Measurements from ENCODE around the gene ARNT2. TPM values are rescaled to one million over a fixed set of nuclear protein-coding genes. Genes with fewer than 3 reads are reported as not detected.

The ARNT2 gene
- total RNA-seq, 1 donor from 2014 or later = 8.1 TPM

DNA sequence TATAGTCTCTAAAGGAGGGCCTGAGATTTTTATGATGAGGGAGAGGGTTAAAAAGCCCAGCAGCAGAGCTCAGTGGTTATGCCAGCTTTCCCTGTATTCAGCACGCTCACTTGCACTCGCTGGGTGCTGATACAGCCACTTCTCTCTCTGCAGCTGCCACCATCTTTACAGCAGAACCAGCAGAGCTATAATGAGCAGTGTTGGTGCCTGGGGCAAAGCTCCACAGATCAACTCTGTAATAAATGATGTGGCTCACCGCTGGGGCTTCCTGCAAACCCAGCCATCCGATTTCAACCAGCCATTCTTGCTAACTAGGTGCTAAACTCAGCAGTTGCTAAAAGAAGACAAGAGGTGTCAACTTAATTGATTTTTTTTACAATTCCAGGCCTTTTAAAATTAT, 48.0 kb downstream of the ARNT2 start:
- Histone ChIP-seq H3K4me1 (peaks cover 9% of the 10 kb centered on the region), H3K4me3 (no peak overlapping the region), H3K27ac (no peak overlapping the region), H3K9me3 (no peaks in the 10 kb centered on the region), H3K27me3 (no peaks in the 10 kb centered on the region), H3K36me3 (no peaks in the 10 kb centered on the region)
- DNase-seq (ENCODE audit: extremely low spot score in 2 of 2) = no peak
- no peak for TF ChIP-seq POLR2A (IDR thresholded peaks at IDR 0.05)
- no peak for TF ChIP-seq POLR2AphosphoS5 (IDR thresholded peaks at IDR 0.05; ENCODE audit: insufficient read depth in 1 of 2, low read depth in 1 of 2)
- TF ChIP-seq, protein P1, sequence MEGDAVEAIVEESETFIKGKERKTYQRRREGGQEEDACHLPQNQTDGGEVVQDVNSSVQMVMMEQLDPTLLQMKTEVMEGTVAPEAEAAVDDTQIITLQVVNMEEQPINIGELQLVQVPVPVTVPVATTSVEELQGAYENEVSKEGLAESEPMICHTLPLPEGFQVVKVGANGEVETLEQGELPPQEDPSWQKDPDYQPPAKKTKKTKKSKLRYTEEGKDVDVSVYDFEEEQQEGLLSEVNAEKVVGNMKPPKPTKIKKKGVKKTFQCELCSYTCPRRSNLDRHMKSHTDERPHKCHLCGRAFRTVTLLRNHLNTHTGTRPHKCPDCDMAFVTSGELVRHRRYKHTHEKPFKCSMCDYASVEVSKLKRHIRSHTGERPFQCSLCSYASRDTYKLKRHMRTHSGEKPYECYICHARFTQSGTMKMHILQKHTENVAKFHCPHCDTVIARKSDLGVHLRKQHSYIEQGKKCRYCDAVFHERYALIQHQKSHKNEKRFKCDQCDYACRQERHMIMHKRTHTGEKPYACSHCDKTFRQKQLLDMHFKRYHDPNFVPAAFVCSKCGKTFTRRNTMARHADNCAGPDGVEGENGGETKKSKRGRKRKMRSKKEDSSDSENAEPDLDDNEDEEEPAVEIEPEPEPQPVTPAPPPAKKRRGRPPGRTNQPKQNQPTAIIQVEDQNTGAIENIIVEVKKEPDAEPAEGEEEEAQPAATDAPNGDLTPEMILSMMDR (IDR thresholded peaks at IDR 0.05) = no peak
- intact Hi-C loops (cut with DNase I) = loop anchor here (10.0 kb wide), 3 partner anchors 113 to 523 kb away; partner anchors contain the start of gene CEMIP

DNA sequence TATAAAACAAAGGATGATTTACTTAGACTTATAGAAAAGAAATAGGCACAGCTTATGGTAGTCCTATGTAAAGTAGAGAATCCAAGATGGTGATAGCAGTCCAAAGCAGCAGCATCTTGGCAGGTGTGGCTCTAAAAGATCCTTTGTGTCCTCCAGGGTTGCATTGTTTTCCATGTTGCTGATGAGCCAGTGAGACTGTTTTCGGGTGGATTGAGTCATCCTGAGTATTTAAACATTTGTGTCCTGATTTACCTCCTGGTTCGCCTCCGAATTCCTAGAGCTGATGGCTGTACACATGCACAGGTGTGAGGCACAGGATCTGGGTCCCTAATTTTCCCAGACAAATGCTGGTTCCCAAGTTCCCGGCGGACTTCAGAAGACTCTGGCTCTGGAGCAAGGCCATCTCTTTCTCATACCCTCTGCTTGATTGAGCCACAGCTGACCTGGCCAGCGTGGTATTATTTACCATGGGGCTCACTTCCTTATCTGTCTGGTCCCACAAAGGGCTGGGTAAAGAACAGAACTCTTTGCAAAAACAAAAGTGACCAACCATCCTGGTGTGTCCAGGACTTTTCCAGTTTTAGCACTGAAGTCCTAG, 51.0 kb downstream of the ARNT2 start:
- H3K4me1 ChIP-seq = peaks cover 9% of the 10 kb centered on the region
- no peak overlapping the region for H3K27ac ChIP-seq
- intact Hi-C loops (cut with DNase I) = loop anchor here (10.0 kb wide), 3 partner anchors 110 to 520 kb away; partner anchors contain the start of gene CEMIP
- TF ChIP-seq, protein P1 (IDR thresholded peaks at IDR 0.05) = no peak
- TF ChIP-seq POLR2AphosphoS5 (IDR thresholded peaks at IDR 0.05; ENCODE audit: insufficient read depth in 1 of 2, low read depth in 1 of 2) (no peak), POLR2A (IDR thresholded peaks at IDR 0.05) (no peak)
- H3K36me3 ChIP-seq = no peaks in the 10 kb centered on the region
- DNase-seq (ENCODE audit: extremely low spot score in 2 of 2) = no peak
- no peaks in the 10 kb centered on the region for H3K9me3 ChIP-seq
- no peaks in the 10 kb centered on the region for H3K27me3 ChIP-seq
- no peak overlapping the region for H3K4me3 ChIP-seq

DNA sequence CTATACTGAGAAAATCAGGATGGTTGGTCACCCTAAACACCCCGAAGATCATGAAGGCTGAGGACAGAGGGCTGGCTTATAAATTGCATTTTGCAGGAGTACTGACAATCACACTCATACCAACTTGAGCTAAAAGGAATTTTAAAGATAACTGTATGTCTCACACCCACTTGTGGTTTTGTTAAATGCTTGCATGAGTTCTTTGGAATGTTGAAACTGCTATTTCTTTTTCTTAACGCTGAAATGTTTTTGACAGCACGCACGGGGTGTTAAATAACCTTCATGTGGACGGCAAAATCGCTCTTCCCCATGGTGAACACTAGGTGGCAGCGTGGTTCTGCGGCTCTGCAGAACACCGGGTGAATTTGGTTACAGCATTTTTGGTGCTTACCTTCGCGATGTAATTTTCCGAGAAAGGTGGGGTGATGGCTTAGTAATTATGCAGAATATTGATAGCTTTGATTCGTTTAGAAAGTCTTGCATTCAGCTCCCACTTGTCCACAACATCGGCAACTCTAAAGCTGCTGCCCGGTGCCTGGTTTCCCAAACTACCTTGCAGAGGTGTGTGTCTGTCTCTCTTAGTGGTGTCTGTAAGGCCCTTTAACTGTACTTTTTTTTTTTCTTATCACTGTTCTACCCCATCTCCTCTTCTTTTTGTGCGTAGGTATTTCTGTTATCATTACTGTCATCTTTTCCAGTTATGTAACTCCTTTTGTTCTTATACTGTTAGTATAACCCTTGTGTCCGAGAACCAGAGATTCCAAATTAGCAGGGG, 51.7 kb downstream of the ARNT2 start:
- TF ChIP-seq POLR2AphosphoS5 (IDR thresholded peaks at IDR 0.05; ENCODE audit: insufficient read depth in 1 of 2, low read depth in 1 of 2) (no peak), POLR2A (IDR thresholded peaks at IDR 0.05) (no peak)
- TF ChIP-seq, protein P1 (IDR thresholded peaks at IDR 0.05) = peak; percentile 86 to 96 (median 92)
- Histone ChIP-seq H3K4me1 (peaks cover 9% of the 10 kb centered on the region), H3K9me3 (no peaks in the 10 kb centered on the region), H3K27ac (no peak overlapping the region), H3K4me3 (no peak overlapping the region), H3K27me3 (no peaks in the 10 kb centered on the region), H3K36me3 (no peaks in the 10 kb centered on the region)
- DNase-seq (ENCODE audit: extremely low spot score in 2 of 2) = no peak
- intact Hi-C loops (cut with DNase I) = loop anchor here (10.0 kb wide), 3 partner anchors 109 to 519 kb away; partner anchors contain the start of gene CEMIP

DNA sequence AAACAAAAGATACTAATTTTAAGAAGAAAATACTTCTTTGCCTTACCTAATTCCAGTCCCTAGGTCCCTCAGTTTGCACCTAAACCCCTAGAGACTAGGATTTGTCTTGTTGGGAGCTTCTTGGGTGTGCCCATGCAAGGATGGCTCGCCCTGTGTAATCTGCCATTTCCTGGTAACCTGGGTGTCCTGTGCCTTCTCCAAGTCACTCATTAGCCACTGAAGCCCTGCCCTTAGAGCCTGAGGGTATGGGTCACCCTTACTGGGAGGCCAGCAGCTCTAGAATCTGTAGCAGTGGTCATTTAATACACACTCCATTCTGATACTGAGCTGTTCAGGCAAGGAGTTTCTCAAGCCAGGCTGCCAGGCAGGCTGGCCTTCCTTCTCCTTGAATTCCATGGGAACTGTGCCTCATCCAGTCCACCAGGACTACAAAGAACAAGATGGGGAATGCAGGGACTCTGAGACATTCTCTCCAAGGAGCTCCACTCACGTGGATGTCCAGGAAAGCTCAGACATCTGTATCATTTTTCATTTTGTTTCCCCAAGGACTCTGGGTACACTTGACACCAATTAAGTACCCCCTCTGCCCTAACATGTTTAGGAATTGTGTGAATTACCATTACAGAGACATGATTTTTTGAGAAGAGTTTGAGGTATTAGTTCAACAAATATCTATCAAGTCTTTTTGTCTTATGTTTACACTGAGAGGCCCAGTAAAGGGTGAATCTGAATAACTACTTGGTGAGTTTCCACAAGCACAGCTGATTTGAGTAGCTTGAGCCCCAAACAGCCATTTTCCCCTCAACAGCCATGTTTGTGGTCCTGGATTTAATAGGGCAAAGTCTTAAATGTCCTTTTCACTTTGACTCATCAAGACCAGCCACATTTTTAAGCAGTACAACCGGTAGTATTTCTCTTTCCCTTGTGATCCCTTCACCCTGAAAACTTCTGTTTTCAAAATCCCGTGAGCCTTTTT, 52.6 kb downstream of the ARNT2 start:
- intact Hi-C loops (cut with DNase I) = loop anchor here (10.0 kb wide), 3 partner anchors 108 to 518 kb away; partner anchors contain the start of gene CEMIP
- TF ChIP-seq, protein P1 (IDR thresholded peaks at IDR 0.05) = no peak
- TF ChIP-seq POLR2AphosphoS5 (IDR thresholded peaks at IDR 0.05; ENCODE audit: insufficient read depth in 1 of 2, low read depth in 1 of 2) = no peak
- no peak for TF ChIP-seq POLR2A (IDR thresholded peaks at IDR 0.05)
- Histone ChIP-seq H3K36me3 (no peaks in the 10 kb centered on the region), H3K27me3 (no peaks in the 10 kb centered on the region), H3K27ac (no peak overlapping the region), H3K4me1 (peaks cover 9% of the 10 kb centered on the region), H3K9me3 (no peaks in the 10 kb centered on the region), H3K4me3 (no peak overlapping the region)
- no peak for DNase-seq (ENCODE audit: extremely low spot score in 2 of 2)

All from vagina (tissue), 2 donors.